Measurements from ENCODE around the gene ZNF600.
"Not testable (repeated sequence)": the region's sequence is repeated elsewhere in the genome, so short reads cannot be mapped to it uniquely, and the experiment has no call there.

Gene ZNF600

GRCh38 chr19:52786464-52787354, at the start of gene ZNF600:
ZNF600 (minus strand) TSS chr19:52786791; CDS start chr19:52778888, 7,903 bp downstream.
- H3K4me3 ChIP-seq (replicated peaks; ENCODE audit: low read depth, low read length), result peak within 1 kb of the TSS; percentile 87
- TF ChIP-seq CTCF (IDR thresholded peaks at IDR 0.05; ENCODE audit: insufficient read depth, low read length, poor library complexity, severe bottlenecking), result peak; percentile 8
- not testable (repeated sequence) for H3K27me3 ChIP-seq (replicated peaks; ENCODE audit: control insufficient read depth, insufficient read depth, low read length); H3K36me3 ChIP-seq (ENCODE audit: control insufficient read depth, insufficient read depth, low read length)
- peak; percentile 86 for DNase-seq (ENCODE audit: extremely low read depth, insufficient read length)

- H3K27me3 ChIP-seq (replicated peaks; ENCODE audit: control insufficient read depth, insufficient read depth, low read length); H3K4me3 ChIP-seq (replicated peaks; ENCODE audit: low read depth, low read length); DNase-seq (ENCODE audit: extremely low read depth, insufficient read length); H3K36me3 ChIP-seq (ENCODE audit: control insufficient read depth, insufficient read depth, low read length): not testable (repeated sequence)
Measured at GRCh38 chr19:52834289-52834688, 47.7 kb upstream of the ZNF600 start.

GRCh38 chr19:52833541-52833940, 47.0 kb upstream of the ZNF600 start:
- DNase-seq (ENCODE audit: extremely low read depth, insufficient read length); H3K36me3 ChIP-seq (ENCODE audit: control insufficient read depth, insufficient read depth, low read length); H3K4me3 ChIP-seq (replicated peaks; ENCODE audit: low read depth, low read length); H3K27me3 ChIP-seq (replicated peaks; ENCODE audit: control insufficient read depth, insufficient read depth, low read length): not testable (repeated sequence)

GRCh38 chr19:52829866-52830265, 43.3 kb upstream of the ZNF600 start:
- DNase-seq (ENCODE audit: extremely low read depth, insufficient read length); H3K27me3 ChIP-seq (replicated peaks; ENCODE audit: control insufficient read depth, insufficient read depth, low read length); H3K36me3 ChIP-seq (ENCODE audit: control insufficient read depth, insufficient read depth, low read length); H3K4me3 ChIP-seq (replicated peaks; ENCODE audit: low read depth, low read length): not testable (repeated sequence)

GRCh38 chr19:52825765-52826164, 39.2 kb upstream of the ZNF600 start:
- H3K4me3 ChIP-seq (replicated peaks; ENCODE audit: low read depth, low read length), result no peak overlapping the region
- no peak for TF ChIP-seq CTCF (IDR thresholded peaks at IDR 0.05; ENCODE audit: insufficient read depth, low read length, poor library complexity, severe bottlenecking)
- no peaks in the 10 kb centered on the region for H3K36me3 ChIP-seq (ENCODE audit: control insufficient read depth, insufficient read depth, low read length)
- DNase-seq (ENCODE audit: extremely low read depth, insufficient read length), result no peak
- no peaks in the 10 kb centered on the region for H3K27me3 ChIP-seq (replicated peaks; ENCODE audit: control insufficient read depth, insufficient read depth, low read length)

- no peak for DNase-seq (ENCODE audit: extremely low read depth, insufficient read length)
- no peak overlapping the region for H3K4me3 ChIP-seq (replicated peaks; ENCODE audit: low read depth, low read length)
- H3K36me3 ChIP-seq (ENCODE audit: control insufficient read depth, insufficient read depth, low read length), result no peaks in the 10 kb centered on the region
- no peaks in the 10 kb centered on the region for H3K27me3 ChIP-seq (replicated peaks; ENCODE audit: control insufficient read depth, insufficient read depth, low read length)
- TF ChIP-seq CTCF (IDR thresholded peaks at IDR 0.05; ENCODE audit: insufficient read depth, low read length, poor library complexity, severe bottlenecking), result no peak
Measured at GRCh38 chr19:52823676-52824075, 37.1 kb upstream of the ZNF600 start.

GRCh38 chr19:52821204-52821960, 34.8 kb upstream of the ZNF600 start, which contains the start of gene ZNF28:
ZNF28 (minus strand) TSS chr19:52821633; CDS start chr19:52817958, 3,675 bp downstream.
- DNase-seq (ENCODE audit: extremely low read depth, insufficient read length), result peak; percentile 42

GRCh38 chr19:52820472-52821203, 34.0 kb upstream of the ZNF600 start:
- peak overlapping the region; percentile 77 for H3K4me3 ChIP-seq (replicated peaks; ENCODE audit: low read depth, low read length)
- not testable (repeated sequence) for H3K36me3 ChIP-seq (ENCODE audit: control insufficient read depth, insufficient read depth, low read length); H3K27me3 ChIP-seq (replicated peaks; ENCODE audit: control insufficient read depth, insufficient read depth, low read length)
- DNase-seq (ENCODE audit: extremely low read depth, insufficient read length), result peak; percentile 23

More at GRCh38 chr19:52821204-52821960, 34.8 kb upstream of the ZNF600 start, which contains the start of gene ZNF28:
- not testable (repeated sequence) for H3K27me3 ChIP-seq (replicated peaks; ENCODE audit: control insufficient read depth, insufficient read depth, low read length); H3K36me3 ChIP-seq (ENCODE audit: control insufficient read depth, insufficient read depth, low read length)
- H3K4me3 ChIP-seq (replicated peaks; ENCODE audit: low read depth, low read length), result peak within 1 kb of the TSS; percentile 77
